Neural cell (in vitro differentiated cells): ENCODE results near the gene DSCAML1. TPM values are rescaled to one million over a fixed set of nuclear protein-coding genes. Genes with fewer than 3 reads are reported as not detected.

Experiments used
- H2AFZ ChIP-seq: fragments of 200-600, 300-800 bp; sonication (generic), shearing (Covaris generic); 2 replicates; pipeline ENCODE4 v1.6.0; 2014; ENCODE audit warnings: low read depth, mild to moderate bottlenecking, antibody characterized with exemption, low read length, moderate library complexity
- H3F3A ChIP-seq: fragments of 200-600 bp; shearing (Covaris generic); 2 replicates; pipeline ENCODE4 v1.6.1; 2016; ENCODE audit warnings: mild to moderate bottlenecking, moderate library complexity, mixed read lengths, antibody characterized with exemption, low read length; ENCODE audit not compliant: insufficient read depth, poor library complexity, severe bottlenecking
- H3K27ac ChIP-seq: fragments of 200-600, 300-800 bp; sonication (generic), shearing (Covaris generic); 2 replicates; pipeline ENCODE4 v1.5.1; 2014; ENCODE audit warnings: mild to moderate bottlenecking, low read length, moderate library complexity
- H3K27me3 ChIP-seq: fragments of 300-800, 200-600 bp; sonication (generic), shearing (Covaris generic); 2 replicates; pipeline ENCODE4 v1.6.0; 2014; ENCODE audit warnings: mild to moderate bottlenecking, low read depth, low read length, moderate library complexity; ENCODE audit not compliant: insufficient read depth
- H3K36me3 ChIP-seq: fragments of 300-800, 200-600 bp; sonication (generic), shearing (Covaris generic); 2 replicates; pipeline ENCODE4 v1.5.1; 2014; ENCODE audit warnings: mild to moderate bottlenecking, antibody characterized with exemption, low read length, moderate library complexity; ENCODE audit not compliant: insufficient read depth
- H3K4me2 ChIP-seq: fragments of 300-800, 200-600 bp; sonication (generic), shearing (Covaris generic); 2 replicates; pipeline ENCODE4 v1.6.0; 2014; ENCODE audit warnings: mild to moderate bottlenecking, low read length
- H3K4me3 ChIP-seq: fragments of 300-800, 200-600 bp; sonication (generic), shearing (Covaris generic); 2 replicates; pipeline ENCODE4 v1.5.1; 2014; ENCODE audit warnings: mild to moderate bottlenecking, low read length, moderate library complexity
- H3K79me2 ChIP-seq: fragments of 200-600 bp; shearing (Covaris generic); replicated peaks from 2 replicates; pipeline ENCODE4 v1.6.0; 2014; ENCODE audit warnings: mild to moderate bottlenecking, low read length, moderate library complexity; ENCODE audit not compliant: insufficient read depth
- H3K9ac ChIP-seq: fragments of 300-800, 200-600 bp; sonication (generic), shearing (Covaris generic); 2 replicates; pipeline ENCODE4 v1.6.1; 2016; ENCODE audit warnings: mild to moderate bottlenecking, low read length, mixed read lengths
- H3K9me2 ChIP-seq: fragments of 200-600 bp; shearing (Covaris generic); 2 replicates; pipeline ENCODE4 v1.6.1; 2016; ENCODE audit warnings: mild to moderate bottlenecking, low read length, mixed read lengths; ENCODE audit not compliant: insufficient read depth
- H3K9me3 ChIP-seq: fragments of 200-600, 300-800 bp; sonication (generic), shearing (Covaris generic); 2 replicates; pipeline ENCODE4 v1.6.1; 2016; ENCODE audit warnings: mild to moderate bottlenecking, mixed run types, low read length, moderate library complexity, mixed read lengths
- H4K20me1 ChIP-seq: fragments of 200-600 bp; shearing (Covaris generic); 2 replicates; pipeline ENCODE4 v1.6.1; 2016; ENCODE audit warnings: mild to moderate bottlenecking, mixed run types; ENCODE audit not compliant: insufficient read depth
- CTCF ChIP-seq: fragments of 450-650 bp; IDR thresholded peaks from 2 replicates; pipeline ENCODE4 v1.5.1; 2014; ENCODE audit warnings: antibody characterized with exemption, mild to moderate bottlenecking, moderate library complexity; ENCODE audit not compliant: poor library complexity, severe bottlenecking
- EP300 ChIP-seq: fragments of 450-650 bp; conservative IDR thresholded peaks from 2 replicates; pipeline ENCODE4 v1.6.1; 2014; ENCODE audit warnings: antibody characterized with exemption, mild to moderate bottlenecking, moderate library complexity; ENCODE audit not compliant: poor library complexity, severe bottlenecking
- EZH2 ChIP-seq: fragments of 200-600, 300-800 bp; shearing (Covaris generic), sonication (generic); IDR thresholded peaks from 2 replicates; pipeline ENCODE4 v1.6.1; 2014; ENCODE audit warnings: antibody characterized with exemption, low read length, borderline replicate concordance, mild to moderate bottlenecking; ENCODE audit not compliant: insufficient read depth, poor library complexity, severe bottlenecking
- MXI1 ChIP-seq: fragments of 450-650 bp; conservative IDR thresholded peaks from 2 replicates; pipeline ENCODE4 v1.6.1; 2014; ENCODE audit warnings: antibody characterized with exemption, mild to moderate bottlenecking; ENCODE audit not compliant: poor library complexity, severe bottlenecking
- POLR2AphosphoS5 ChIP-seq: IDR thresholded peaks from 2 replicates; pipeline ENCODE4 v1.6.1; 2012
- RAD21 ChIP-seq: fragments of 450-650 bp; conservative IDR thresholded peaks from 2 replicates; pipeline ENCODE4 v1.6.1; 2014; ENCODE audit warnings: antibody characterized with exemption, mild to moderate bottlenecking, moderate library complexity
- REST ChIP-seq: IDR thresholded peaks from 2 replicates; pipeline ENCODE4 v1.6.1; 2012; ENCODE audit warnings: borderline replicate concordance
- SMC3 ChIP-seq: fragments of 450-650 bp; conservative IDR thresholded peaks from 2 replicates; pipeline ENCODE4 v1.6.1; 2014; ENCODE audit warnings: antibody characterized with exemption, mild to moderate bottlenecking, moderate library complexity; ENCODE audit not compliant: poor library complexity
- TAF1 ChIP-seq: IDR thresholded peaks from 2 replicates; pipeline ENCODE4 v1.6.1; 2012; ENCODE audit warnings: low read depth
- polyA plus RNA-seq: library from polyadenylated mRNA; depleted of rRNA; stranded (reverse); fragments of >200 nt; gene quantifications from 2 replicates; pipeline ENCODE4 v1.2.3, GENCODE V29; 2014

The DSCAML1 gene
- polyA plus RNA-seq, 1 donor from 2014 or later: 1.3 TPM

- Histone ChIP-seq H3K9me3 (no peaks in the 10 kb centered on the region), H3K9ac (no peak overlapping the region), H3K79me2 (no peaks in the 10 kb centered on the region), H3K27ac (no peak overlapping the region), H2AFZ (no peak overlapping the region), H3K27me3 (no peaks in the 10 kb centered on the region), H3K36me3 (no peaks in the 10 kb centered on the region), H3K4me2 (no peak overlapping the region), H3F3A (no peaks in the 10 kb centered on the region), H3K4me3 (no peak overlapping the region), H4K20me1 (no peaks in the 10 kb centered on the region), H3K9me2 (no peaks in the 10 kb centered on the region)
- TF ChIP-seq MXI1 (no peak), REST (no peak), EP300 (no peak)
Measured at GRCh38 chr11:117825538-117826189, 28.6 kb upstream of the DSCAML1 start.

DNA sequence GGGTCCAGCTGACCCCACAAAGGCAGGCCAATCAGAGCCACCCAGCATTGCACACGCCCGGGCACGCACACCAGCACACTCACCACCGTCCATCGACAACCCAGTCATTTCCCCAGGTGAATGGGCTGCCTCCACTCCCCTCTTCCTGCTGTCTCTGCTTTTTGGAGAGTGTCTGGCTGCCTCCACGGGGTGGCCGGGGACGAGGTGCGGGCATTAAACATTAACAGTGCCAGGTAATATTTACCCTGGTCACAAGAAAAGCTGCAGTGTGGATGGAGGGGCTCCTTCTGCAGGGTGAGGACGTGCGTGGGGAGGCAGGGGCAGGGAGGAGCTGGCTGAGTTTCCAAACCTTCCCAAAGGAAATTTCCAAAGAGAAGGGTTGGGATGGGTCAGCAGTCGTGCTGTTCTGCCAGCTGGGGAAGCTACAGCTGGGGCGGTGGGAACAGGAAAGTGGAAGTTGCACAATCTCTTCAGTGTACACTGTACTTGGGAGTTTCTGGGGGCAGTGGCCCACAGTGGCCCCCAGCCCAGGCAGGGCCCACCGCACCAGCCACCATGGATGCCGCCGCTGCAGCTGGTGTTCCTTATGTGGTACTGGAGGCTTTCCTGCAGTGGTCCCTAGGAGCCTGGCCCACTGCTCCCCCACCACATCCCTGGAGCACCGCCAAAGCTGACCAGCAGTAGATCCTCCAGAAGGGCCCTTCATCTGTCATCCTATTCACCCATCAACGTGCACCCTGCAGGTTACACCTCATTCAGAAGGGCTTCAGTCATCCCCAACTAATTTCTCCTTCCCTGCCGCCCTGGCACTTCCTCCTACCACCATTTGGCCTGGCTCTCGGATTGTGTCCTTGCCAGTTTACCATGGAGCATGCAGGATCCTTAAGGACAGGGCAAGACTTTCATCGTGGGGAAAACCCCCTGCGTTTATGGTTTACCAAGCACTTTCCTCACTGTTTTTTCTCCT, 27.8 kb upstream of the DSCAML1 start, which contains the start of gene FXYD2:
FXYD2 (minus strand) TSS at position 174 of the 967 bp plus-strand sequence; CDS start at position 108, 66 bp downstream.
- no peaks in the 10 kb centered on the region for H3F3A ChIP-seq
- no peak within 1 kb of the TSS for H3K4me2 ChIP-seq
- no peaks in the 10 kb centered on the region for H3K79me2 ChIP-seq
- no peak within 1 kb of the TSS for H2AFZ ChIP-seq
- H3K9me3 ChIP-seq: no peaks in the 10 kb centered on the region
- TF ChIP-seq EZH2: no peak
- TF ChIP-seq POLR2AphosphoS5: no peak
- no peak for TF ChIP-seq TAF1
- no peak within 1 kb of the TSS for H3K27ac ChIP-seq
- no peaks in the 10 kb centered on the region for H3K27me3 ChIP-seq
- H3K4me3 ChIP-seq: no peak within 1 kb of the TSS
- H4K20me1 ChIP-seq: no peaks in the 10 kb centered on the region
- no peaks in the 10 kb centered on the region for H3K36me3 ChIP-seq
- no peak within 1 kb of the TSS for H3K9ac ChIP-seq
- no peaks in the 10 kb centered on the region for H3K9me2 ChIP-seq

- Histone ChIP-seq H3K4me3 (no peak overlapping the region), H3K79me2 (no peaks in the 10 kb centered on the region), H3K9me3 (no peaks in the 10 kb centered on the region), H3K9ac (no peak overlapping the region), H2AFZ (no peak overlapping the region), H3K9me2 (no peaks in the 10 kb centered on the region), H3F3A (no peaks in the 10 kb centered on the region), H3K36me3 (no peaks in the 10 kb centered on the region), H4K20me1 (no peaks in the 10 kb centered on the region), H3K4me2 (no peak overlapping the region), H3K27me3 (no peaks in the 10 kb centered on the region), H3K27ac (no peak overlapping the region)
- TF ChIP-seq POLR2AphosphoS5 (no peak), TAF1 (no peak), CTCF (no peak), REST (no peak), RAD21 (no peak), EZH2 (no peak), SMC3 (no peak), EP300 (no peak), MXI1 (no peak)
Measured at GRCh38 chr11:117823946-117824420, 27.0 kb upstream of the DSCAML1 start.
